Cardiac fibroblast (primary cell): ENCODE measurements around the gene FUT9.

Experiments used
- DNase-seq, 2 donors: peaks; one replicate each; pipeline versions ENCODE4 v3.0.0 to v3.0.0-alpha.2; 2010; ENCODE audit warnings: low read depth in 2 of 2
- H3K4me3 ChIP-seq, 2 donors: replicated peaks in 1 of 2; 1 replicate in 1 of 2; 2 replicates in 1 of 2; pipeline ENCODE4 v1.5.1; 2011; ENCODE audit warnings: low read depth in 2 of 2, low read length in 2 of 2, mild to moderate bottlenecking in 2 of 2, moderate library complexity in 1 of 2
- TF ChIP-seq, protein P1 (sequence below): IDR thresholded peaks from one replicate; pipeline ENCODE4 v1.5.1; 2011; ENCODE audit warnings: low read depth, mild to moderate bottlenecking, low read length, inconsistent platforms

Gene FUT9

DNA sequence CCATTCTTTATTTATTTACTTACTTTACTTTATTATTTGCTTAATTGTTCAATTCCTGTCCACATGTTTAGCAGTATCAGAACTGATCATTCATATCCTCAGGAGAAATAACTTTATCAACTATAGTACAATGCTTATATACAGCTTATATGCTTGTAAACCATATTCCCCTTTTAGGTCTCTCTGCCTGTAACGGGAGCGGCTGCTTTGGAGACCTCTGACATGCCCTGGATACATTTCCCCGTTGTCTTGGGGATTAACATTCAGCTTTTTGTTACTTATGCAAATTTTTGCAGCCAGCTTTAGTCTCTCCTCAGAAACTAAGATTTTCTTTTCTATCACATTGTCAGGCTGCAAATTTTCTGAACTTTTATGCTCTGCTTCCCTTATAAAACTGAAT lies 17.6 kb upstream of the FUT9 start:
- H3K4me3 ChIP-seq = no peak overlapping the region
- no peak for DNase-seq
- TF ChIP-seq, protein P1, sequence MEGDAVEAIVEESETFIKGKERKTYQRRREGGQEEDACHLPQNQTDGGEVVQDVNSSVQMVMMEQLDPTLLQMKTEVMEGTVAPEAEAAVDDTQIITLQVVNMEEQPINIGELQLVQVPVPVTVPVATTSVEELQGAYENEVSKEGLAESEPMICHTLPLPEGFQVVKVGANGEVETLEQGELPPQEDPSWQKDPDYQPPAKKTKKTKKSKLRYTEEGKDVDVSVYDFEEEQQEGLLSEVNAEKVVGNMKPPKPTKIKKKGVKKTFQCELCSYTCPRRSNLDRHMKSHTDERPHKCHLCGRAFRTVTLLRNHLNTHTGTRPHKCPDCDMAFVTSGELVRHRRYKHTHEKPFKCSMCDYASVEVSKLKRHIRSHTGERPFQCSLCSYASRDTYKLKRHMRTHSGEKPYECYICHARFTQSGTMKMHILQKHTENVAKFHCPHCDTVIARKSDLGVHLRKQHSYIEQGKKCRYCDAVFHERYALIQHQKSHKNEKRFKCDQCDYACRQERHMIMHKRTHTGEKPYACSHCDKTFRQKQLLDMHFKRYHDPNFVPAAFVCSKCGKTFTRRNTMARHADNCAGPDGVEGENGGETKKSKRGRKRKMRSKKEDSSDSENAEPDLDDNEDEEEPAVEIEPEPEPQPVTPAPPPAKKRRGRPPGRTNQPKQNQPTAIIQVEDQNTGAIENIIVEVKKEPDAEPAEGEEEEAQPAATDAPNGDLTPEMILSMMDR = no peak

GRCh38 chr6:96001891-96002575 lies 13.7 kb upstream of the FUT9 start:
- no peak for DNase-seq
- TF ChIP-seq, protein P1 = no peak
- no peak overlapping the region for H3K4me3 ChIP-seq

DNA sequence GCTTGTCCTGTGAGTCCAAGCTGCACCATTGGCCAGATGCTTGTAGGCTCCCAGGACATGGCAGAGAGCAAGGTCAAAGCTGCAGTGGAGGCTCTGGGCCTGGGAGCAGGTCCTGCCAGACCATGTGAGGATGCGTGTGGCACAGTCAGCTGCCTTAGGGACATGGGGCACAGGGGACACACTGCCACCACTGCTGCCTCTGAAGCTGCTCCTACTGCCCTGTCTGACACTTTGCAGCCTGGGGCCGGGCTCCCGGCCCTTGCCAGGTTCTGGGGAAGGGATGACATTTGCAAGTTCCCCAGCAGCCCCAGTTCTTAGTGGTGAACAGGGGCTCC lies 13.2 kb upstream of the FUT9 start:
- H3K4me3 ChIP-seq = no peak overlapping the region

GRCh38 chr6:96002912-96003311 lies 12.9 kb upstream of the FUT9 start:
- TF ChIP-seq, protein P1 = no peak
- DNase-seq = no peak

More for the DNA sequence above, 13.2 kb upstream of the FUT9 start:
- no peak for DNase-seq
- TF ChIP-seq, protein P1 = no peak

DNA sequence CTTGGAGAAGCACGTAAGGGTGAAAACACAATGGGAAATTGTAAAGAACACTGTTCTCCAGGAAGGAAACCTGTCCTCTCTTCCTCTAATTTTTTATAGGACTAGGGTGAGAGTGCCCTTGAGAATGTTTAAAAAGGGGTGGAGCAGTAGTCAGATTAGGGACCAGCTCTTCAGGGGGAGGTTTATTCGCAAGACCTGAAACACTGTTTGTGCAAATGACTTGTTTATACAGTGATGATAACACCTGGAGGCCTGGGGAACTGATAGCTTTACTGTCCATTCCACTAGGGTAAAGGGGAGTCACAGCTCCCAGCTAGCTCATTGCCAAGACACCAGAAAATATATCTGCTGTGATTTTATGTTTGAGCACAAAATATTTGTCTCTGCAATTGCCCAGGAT lies 8.1 kb upstream of the FUT9 start:
- DNase-seq = no peak
- TF ChIP-seq, protein P1 = no peak
- H3K4me3 ChIP-seq = no peak overlapping the region

More at GRCh38 chr6:96002912-96003311, 12.9 kb upstream of the FUT9 start:
- no peak overlapping the region for H3K4me3 ChIP-seq

GRCh38 chr6:96013531-96013930 lies 2.2 kb upstream of the FUT9 start:
- TF ChIP-seq, protein P1 = no peak
- H3K4me3 ChIP-seq = no peak overlapping the region
- DNase-seq = no peak
